ENCODE data around the gene PLEKHA8.

PLEKHA8 gene

DNA sequence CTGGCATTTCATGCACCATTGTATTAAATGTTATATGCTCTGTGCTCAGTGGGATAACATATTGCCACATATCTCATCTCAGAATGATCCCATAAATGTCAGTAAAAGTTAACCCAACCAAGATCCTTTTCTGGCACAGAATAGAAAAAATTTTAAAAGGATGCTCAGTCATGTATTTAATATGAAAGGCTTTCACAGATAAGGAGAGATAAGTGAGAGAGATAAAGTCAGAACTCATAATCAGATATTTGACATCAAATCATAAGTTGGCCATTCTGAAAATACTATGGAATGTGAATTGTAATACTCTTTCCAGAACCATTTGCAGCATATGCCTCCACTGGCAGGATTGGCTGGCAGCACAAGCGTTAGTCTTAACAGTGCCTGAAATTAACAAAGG, 38.5 kb downstream of the PLEKHA8 start:
- Histone ChIP-seq H3K9me3 (ENCODE audit: severe bottlenecking) (no peaks in the 10 kb centered on the region), H3K36me3 (peaks cover 20% of the 10 kb centered on the region), H3K27ac (no peak overlapping the region), H3K4me3 (ENCODE audit: low read depth, low read length) (no peak overlapping the region), H3K27me3 (ENCODE audit: insufficient read depth, low read depth, severe bottlenecking) (no peaks in the 10 kb centered on the region)
- DNase-seq = no peak
- TF ChIP-seq CTCF (IDR thresholded peaks at IDR 0.05; ENCODE audit: low read depth, low read length) = no peak

GRCh38 chr7:30068117-30068516, 39.9 kb downstream of the PLEKHA8 start:
- H3K27ac ChIP-seq = no peak overlapping the region
- H3K36me3 ChIP-seq = peaks cover 7% of the 10 kb centered on the region
- DNase-seq = no peak

GRCh38 chr7:30069096-30069867, 41.1 kb downstream of the PLEKHA8 start:
- Histone ChIP-seq H3K27me3 (ENCODE audit: insufficient read depth, low read depth, severe bottlenecking) (no peaks in the 10 kb centered on the region), H3K27ac (no peak overlapping the region), H3K4me3 (ENCODE audit: low read depth, low read length) (no peak overlapping the region), H3K9me3 (ENCODE audit: severe bottlenecking) (no peaks in the 10 kb centered on the region), H3K36me3 (no peaks in the 10 kb centered on the region; the same call in none of the 2 replicates)
- no peak for DNase-seq
- TF ChIP-seq CTCF (IDR thresholded peaks at IDR 0.05; ENCODE audit: low read depth, low read length) = no peak

More at GRCh38 chr7:30068117-30068516, 39.9 kb downstream of the PLEKHA8 start:
- no peak for TF ChIP-seq CTCF (IDR thresholded peaks at IDR 0.05; ENCODE audit: low read depth, low read length)
- Histone ChIP-seq H3K27me3 (ENCODE audit: insufficient read depth, low read depth, severe bottlenecking) (no peaks in the 10 kb centered on the region), H3K9me3 (ENCODE audit: severe bottlenecking) (no peaks in the 10 kb centered on the region), H3K4me3 (ENCODE audit: low read depth, low read length) (no peak overlapping the region)

GRCh38 chr7:30070052-30070451, 41.8 kb downstream of the PLEKHA8 start:
- Histone ChIP-seq H3K27ac (no peak overlapping the region), H3K36me3 (no peaks in the 10 kb centered on the region; the same call in 1 of the 2 replicates), H3K9me3 (ENCODE audit: severe bottlenecking) (no peaks in the 10 kb centered on the region), H3K4me3 (ENCODE audit: low read depth, low read length) (no peak overlapping the region), H3K27me3 (ENCODE audit: insufficient read depth, low read depth, severe bottlenecking) (no peaks in the 10 kb centered on the region)
- no peak for TF ChIP-seq CTCF (IDR thresholded peaks at IDR 0.05; ENCODE audit: low read depth, low read length)
- DNase-seq = no peak

DNA sequence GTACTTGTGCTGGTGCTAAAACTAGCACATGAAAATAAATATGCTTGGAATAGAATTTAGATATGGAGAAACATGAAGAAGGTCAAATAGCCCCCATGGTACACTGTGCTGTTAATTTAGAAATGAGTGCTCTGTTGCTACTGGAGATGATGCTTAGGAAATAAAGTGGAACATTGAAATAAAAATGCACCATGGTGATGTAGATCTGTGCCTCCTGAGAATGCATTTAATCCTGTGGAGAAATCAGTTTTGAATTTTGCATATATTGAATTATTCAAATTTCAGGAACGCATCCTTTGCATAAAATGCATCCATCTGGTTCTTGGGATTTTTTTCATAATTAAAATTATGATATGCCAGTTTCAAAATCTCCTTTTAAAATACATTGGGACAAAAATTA, 44.5 kb downstream of the PLEKHA8 start:
- Histone ChIP-seq H3K4me3 (ENCODE audit: low read depth, low read length) (no peak overlapping the region), H3K27me3 (ENCODE audit: insufficient read depth, low read depth, severe bottlenecking) (no peaks in the 10 kb centered on the region), H3K36me3 (no peaks in the 10 kb centered on the region; the same call in 1 of the 2 replicates), H3K27ac (no peak overlapping the region), H3K9me3 (ENCODE audit: severe bottlenecking) (no peaks in the 10 kb centered on the region)
- DNase-seq = no peak
- no peak for TF ChIP-seq CTCF (IDR thresholded peaks at IDR 0.05; ENCODE audit: low read depth, low read length)
